IPS-18a (cell line): Measurements from ENCODE around the gene RRN3.
"Not testable (repeated sequence)": the region's sequence is repeated elsewhere in the genome, so short reads cannot be mapped to it uniquely, and the experiment has no call there.

Source experiments
- H3K27ac ChIP-seq: one replicate; pipeline ENCODE4 v1.5.1; 2013; ENCODE audit warnings: low read length
- H3K27me3 ChIP-seq: one replicate; pipeline ENCODE4 v1.6.1; 2013; ENCODE audit warnings: mild to moderate bottlenecking, low read length; ENCODE audit not compliant: control insufficient read depth, insufficient read depth
- H3K36me3 ChIP-seq: one replicate; pipeline ENCODE4 v1.6.1; 2013; ENCODE audit warnings: low read depth, low read length; ENCODE audit not compliant: control insufficient read depth
- H3K4me1 ChIP-seq: one replicate; pipeline ENCODE4 v1.6.1; 2013; ENCODE audit warnings: low read depth, low read length; ENCODE audit not compliant: control insufficient read depth
- H3K4me3 ChIP-seq: one replicate; pipeline ENCODE4 v1.5.1; 2013; ENCODE audit warnings: low read length
- H3K9ac ChIP-seq: one replicate; pipeline ENCODE4 v1.6.1; 2013; ENCODE audit warnings: mild to moderate bottlenecking, low read length, moderate library complexity
- H3K9me3 ChIP-seq: one replicate; pipeline ENCODE4 v1.6.1; 2013; ENCODE audit warnings: low read depth, low read length; ENCODE audit not compliant: control insufficient read depth

Gene RRN3

DNA sequence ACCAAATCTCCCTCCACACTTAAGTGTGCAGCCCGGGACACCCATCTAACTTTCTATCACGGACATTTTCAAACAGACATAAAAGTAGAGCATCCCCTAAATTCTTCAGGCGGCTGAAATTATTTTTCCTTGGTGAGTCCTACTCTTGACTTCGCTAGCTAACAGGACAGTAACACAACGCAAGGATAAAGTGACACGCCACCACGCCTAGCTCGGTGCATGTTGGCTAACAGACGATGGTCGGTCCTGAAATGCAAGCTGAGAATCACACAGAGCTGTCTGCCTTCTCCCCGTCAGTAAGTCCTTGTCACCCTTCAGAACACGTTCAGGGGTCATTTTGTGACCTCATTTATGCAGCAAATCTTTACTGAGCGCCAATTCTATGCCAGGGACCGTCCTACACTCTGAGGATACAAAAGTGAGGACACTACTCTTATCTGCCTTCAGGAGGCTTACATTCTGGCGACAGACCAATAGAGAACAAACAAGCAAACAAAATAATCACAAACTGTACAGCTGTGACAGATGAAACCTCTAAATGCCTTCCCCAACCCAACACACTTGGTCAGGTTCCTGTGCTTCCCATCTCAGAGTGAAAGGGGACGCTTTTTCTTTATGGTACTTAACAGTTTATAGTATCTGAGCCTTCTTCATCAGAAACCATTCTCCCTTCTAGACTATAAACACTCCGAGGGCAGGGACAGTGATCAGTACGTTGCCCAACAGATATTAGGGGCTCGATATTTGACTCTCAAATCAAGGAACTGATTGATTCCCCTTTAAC lies 39.5 kb downstream of the RRN3 start:
- Histone ChIP-seq H3K4me3 (peak overlapping the region; percentile 78), H3K9me3 (no peaks in the 10 kb centered on the region), H3K9ac (peak overlapping the region; percentile 55), H3K27me3 (no peaks in the 10 kb centered on the region), H3K36me3 (peaks cover 6% of the 10 kb centered on the region), H3K27ac (no peak overlapping the region), H3K4me1 (no peaks in the 10 kb centered on the region)

DNA sequence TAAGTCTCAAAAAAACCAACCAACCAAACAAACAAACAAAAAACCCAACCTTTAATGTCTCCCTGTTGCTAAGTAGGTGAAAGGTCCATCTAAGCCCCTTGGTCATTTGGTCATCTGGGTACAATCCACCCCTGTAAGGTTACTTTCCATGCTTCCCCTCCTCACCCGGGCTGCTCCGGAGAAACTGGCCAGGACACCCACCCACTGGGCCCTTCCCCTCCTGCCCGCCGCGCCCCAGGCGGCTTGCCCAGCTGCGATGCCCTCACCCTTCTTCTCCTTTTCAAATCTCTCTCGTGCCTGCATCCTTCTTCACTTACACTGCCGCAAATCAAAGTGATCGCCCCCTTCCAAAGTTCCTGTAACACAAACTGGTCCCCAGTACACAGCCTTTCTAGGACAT lies 40.2 kb downstream of the RRN3 start:
- Histone ChIP-seq H3K27me3 (no peaks in the 10 kb centered on the region), H3K27ac (no peak overlapping the region), H3K9ac (no peak overlapping the region), H3K4me1 (no peaks in the 10 kb centered on the region), H3K4me3 (no peak overlapping the region), H3K9me3 (no peaks in the 10 kb centered on the region), H3K36me3 (no peaks in the 10 kb centered on the region)

DNA sequence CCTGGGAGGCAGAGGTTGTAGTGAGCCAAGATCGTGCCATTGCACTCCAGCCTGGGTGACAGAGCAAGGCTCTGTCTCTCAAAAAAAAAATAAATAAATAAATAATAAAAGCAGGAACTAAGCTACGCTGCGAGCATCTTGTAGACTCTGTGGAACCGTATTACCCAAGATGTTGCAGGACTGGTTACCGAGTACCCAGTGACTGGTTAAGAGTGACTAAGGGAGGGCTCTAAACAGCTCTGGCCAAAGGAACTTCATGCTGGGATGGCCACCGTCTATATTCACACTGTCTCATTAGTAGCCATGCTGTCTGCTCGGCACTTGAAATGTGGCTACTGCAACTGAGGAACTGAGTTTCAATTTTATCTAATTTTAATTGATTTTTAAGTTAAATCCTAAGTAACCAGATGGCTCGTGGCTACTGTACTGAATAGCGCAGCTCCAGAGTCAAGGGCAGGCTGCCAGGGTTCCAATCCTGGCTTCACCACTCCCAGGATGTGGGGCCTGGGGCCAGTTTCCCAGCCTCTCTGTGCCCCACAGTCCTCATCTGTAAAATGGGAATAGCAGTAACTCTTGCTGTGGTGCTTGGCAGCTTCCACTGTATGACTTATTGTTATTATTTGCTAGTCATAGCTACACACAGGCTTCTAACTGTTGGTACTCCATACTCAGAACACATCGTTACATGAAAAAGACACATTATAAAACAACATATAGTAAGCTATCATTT lies 41.2 kb downstream of the RRN3 start:
- Histone ChIP-seq H3K4me1 (no peaks in the 10 kb centered on the region), H3K27ac (no peak overlapping the region), H3K9ac (no peak overlapping the region), H3K27me3 (no peaks in the 10 kb centered on the region), H3K9me3 (no peaks in the 10 kb centered on the region), H3K36me3 (no peaks in the 10 kb centered on the region), H3K4me3 (no peak overlapping the region)

DNA sequence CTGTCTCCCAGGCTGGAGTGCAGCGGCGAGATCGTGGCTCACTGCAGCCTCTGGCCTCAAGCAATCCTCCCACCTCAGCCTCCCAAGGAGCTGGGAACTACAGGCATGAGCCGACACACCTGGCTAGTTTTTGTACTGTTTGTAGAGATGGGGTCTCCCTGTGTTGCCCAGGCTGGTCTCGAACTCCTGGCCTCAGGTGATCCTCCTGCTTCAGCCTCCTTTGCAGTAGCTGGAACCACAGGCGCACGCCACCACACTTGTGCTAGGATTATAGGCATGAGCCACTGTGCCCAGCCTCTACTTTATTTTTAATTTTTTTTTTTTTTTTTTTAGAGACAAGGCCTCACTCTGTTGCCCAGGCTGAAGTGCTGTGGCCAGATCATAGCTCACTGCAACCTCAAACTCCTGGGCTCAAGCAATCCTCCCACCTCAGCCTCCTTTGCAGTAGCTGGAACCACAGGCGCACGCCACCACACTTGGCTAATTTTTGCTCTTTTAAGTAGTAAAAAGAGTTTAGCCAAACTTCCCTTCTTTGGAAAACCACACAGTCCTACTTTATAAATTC lies 42.6 kb downstream of the RRN3 start:
- H3K4me3 ChIP-seq, result no peak overlapping the region
- H3K36me3 ChIP-seq, result no peaks in the 10 kb centered on the region
- H3K9ac ChIP-seq, result no peak overlapping the region
- H3K27me3 ChIP-seq, result no peaks in the 10 kb centered on the region
- no peaks in the 10 kb centered on the region for H3K9me3 ChIP-seq
- H3K4me1 ChIP-seq, result no peaks in the 10 kb centered on the region
- H3K27ac ChIP-seq, result no peak overlapping the region

DNA sequence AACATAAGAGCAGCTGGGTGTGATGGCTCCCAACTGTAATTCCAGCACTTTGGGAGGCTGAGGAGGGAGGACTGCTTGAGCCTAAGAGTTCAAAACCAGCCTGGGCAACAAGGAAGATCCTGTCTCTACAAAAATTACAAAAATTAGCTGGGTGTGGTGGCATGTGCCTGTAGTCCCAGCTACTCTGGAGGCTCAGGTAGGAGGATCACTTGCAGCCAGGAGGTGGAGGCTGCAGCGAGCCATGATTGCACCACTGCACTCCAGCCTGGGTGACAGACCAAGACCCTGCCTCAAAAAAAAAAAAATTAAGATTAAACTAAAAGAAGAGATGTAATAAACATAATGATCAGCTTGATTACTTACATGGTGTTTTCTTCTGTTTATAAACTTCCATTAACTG lies 43.6 kb downstream of the RRN3 start:
- not testable (repeated sequence) for H3K27ac ChIP-seq, H3K27me3 ChIP-seq, H3K9ac ChIP-seq, H3K9me3 ChIP-seq, H3K4me1 ChIP-seq, H3K36me3 ChIP-seq, H3K4me3 ChIP-seq

DNA sequence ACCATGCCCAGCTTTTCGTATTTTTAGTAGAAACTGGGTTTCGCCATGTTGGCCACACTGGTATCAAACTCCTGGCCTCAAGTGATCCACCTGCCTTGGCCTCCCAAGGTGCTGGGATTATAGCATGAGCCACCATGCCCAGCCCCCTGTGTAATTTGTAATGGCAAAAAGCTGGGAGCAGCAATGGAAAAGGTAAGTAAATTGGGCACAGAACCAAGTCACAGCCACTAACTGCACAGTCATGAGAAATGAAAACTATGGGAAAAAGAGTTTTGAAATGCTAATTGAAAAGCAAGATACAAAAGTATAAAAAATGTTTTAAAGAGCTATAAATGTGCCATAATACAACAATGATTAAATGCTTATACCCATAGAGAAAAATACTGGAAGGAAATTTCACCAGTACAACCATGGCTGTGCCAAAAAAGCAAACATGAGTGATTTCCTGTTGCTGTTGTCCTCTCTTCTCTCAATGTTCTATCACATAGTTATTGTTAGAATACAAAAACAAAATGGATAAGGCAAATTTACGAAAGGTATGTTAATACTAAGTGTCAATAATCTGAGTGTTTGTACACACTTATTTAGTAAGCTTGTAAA lies 44.4 kb downstream of the RRN3 start:
- H3K4me3 ChIP-seq, result no peak overlapping the region
- no peak overlapping the region for H3K9ac ChIP-seq
- H3K27ac ChIP-seq, result no peak overlapping the region
- H3K4me1 ChIP-seq, result no peaks in the 10 kb centered on the region
- H3K36me3 ChIP-seq, result peaks cover 5% of the 10 kb centered on the region
- H3K9me3 ChIP-seq, result no peaks in the 10 kb centered on the region
- H3K27me3 ChIP-seq, result no peaks in the 10 kb centered on the region

DNA sequence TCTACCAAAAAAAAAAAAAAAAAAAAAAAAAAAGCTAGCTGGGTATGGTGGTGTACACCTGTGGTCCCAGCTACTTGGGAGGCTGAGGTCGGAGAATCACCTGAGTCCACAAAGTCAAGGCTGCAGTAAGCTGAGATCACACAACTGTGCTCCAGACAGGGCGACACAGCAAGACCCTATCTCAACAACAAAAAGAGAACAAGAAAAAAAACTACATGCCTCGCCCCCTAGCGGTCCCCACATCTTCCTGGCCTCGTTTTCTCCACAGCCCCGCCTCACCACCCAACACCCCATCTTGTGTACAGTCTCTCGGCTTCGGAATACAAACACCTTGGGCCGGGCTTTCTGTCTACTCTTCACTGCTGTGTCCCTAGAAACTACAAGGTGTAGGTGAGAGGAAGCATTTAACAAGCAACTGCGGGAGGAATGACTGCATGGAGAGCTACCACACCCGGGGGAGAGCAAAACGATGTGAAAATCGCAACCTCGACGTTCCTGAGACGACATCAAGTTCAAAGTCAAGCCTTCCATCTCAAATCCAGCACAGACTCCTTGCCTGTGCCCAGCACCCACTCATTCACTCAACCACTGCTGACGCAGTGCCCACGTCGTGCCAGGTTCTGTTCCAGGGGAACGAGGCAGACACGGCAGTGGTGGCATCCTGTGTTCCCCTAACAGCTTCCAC lies 47.2 kb downstream of the RRN3 start:
- Histone ChIP-seq H3K27me3 (no peaks in the 10 kb centered on the region), H3K27ac (no peak overlapping the region), H3K4me3 (no peak overlapping the region), H3K9ac (no peak overlapping the region), H3K36me3 (peaks cover 7% of the 10 kb centered on the region), H3K4me1 (no peaks in the 10 kb centered on the region), H3K9me3 (no peaks in the 10 kb centered on the region)

DNA sequence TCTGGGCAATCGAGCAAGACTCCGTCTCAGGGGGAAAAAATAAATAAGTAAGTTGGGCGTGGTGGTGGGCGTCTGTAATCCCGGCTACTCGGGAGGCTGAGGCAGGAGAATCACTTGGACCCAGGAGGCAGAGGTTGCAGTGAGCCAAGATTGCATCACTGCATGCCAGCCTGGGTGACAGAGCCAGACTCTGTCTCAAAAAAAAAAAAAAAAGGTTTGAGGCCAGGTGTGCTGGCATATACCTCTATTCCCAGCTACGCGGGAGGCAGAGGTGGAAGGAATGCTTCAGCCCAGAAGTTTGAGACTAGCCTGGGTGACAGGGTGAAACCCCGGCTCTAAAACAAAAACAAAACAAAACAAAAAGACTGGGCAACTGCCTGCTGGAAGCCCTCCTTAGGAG lies 48.8 kb downstream of the RRN3 start:
- not testable (repeated sequence) for H3K9ac ChIP-seq, H3K4me1 ChIP-seq, H3K9me3 ChIP-seq, H3K27me3 ChIP-seq, H3K27ac ChIP-seq, H3K4me3 ChIP-seq
- peaks cover 14% of the 10 kb centered on the region for H3K36me3 ChIP-seq

DNA sequence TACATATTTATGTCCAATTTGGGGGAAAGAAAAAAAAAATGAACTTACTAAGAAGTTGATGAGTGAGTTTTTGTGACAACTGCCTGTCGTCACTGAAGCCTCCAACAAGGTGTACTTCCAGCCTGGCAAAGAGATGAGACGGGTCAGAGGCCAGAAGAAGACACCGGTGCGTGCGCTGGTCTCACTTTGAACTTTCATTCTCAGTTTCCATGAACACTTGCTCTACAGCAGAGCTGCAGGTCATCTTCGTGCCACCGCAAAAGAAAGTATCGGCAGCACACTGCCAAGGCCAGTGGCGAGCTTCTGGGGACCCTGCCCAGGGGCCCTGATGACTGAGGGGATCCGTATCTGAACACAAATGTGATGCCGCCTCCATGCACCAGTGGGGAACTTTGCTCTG lies 49.8 kb downstream of the RRN3 start:
- no peaks in the 10 kb centered on the region for H3K27me3 ChIP-seq
- H3K9me3 ChIP-seq, result no peaks in the 10 kb centered on the region
- no peaks in the 10 kb centered on the region for H3K4me1 ChIP-seq
- H3K27ac ChIP-seq, result no peak overlapping the region
- H3K9ac ChIP-seq, result no peak overlapping the region
- peaks cover 24% of the 10 kb centered on the region for H3K36me3 ChIP-seq
- H3K4me3 ChIP-seq, result no peak overlapping the region

DNA sequence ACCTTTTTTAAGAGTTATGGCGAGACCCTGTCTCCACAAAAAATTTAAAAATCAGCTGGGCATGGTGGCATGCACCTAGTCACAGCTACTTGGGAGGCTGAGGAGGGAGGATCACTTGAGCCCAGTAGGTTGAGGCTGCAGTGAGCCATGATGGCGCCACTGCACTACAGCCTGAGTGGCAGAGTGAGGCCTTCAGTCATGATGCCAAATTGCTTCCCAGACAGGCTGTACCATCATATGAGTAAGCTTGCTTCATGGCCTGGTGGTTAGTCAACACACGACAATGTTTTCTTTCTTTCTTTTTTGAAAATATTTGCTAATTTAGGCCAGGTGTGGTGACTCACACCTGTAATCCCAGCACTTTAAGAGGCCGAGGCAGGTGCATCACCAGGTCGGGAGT lies 50.7 kb downstream of the RRN3 start:
- Histone ChIP-seq H3K4me1 (no peaks in the 10 kb centered on the region), H3K9ac (no peak overlapping the region), H3K4me3 (no peak overlapping the region), H3K27ac (no peak overlapping the region), H3K27me3 (no peaks in the 10 kb centered on the region), H3K9me3 (no peaks in the 10 kb centered on the region), H3K36me3 (peaks cover 33% of the 10 kb centered on the region)

DNA sequence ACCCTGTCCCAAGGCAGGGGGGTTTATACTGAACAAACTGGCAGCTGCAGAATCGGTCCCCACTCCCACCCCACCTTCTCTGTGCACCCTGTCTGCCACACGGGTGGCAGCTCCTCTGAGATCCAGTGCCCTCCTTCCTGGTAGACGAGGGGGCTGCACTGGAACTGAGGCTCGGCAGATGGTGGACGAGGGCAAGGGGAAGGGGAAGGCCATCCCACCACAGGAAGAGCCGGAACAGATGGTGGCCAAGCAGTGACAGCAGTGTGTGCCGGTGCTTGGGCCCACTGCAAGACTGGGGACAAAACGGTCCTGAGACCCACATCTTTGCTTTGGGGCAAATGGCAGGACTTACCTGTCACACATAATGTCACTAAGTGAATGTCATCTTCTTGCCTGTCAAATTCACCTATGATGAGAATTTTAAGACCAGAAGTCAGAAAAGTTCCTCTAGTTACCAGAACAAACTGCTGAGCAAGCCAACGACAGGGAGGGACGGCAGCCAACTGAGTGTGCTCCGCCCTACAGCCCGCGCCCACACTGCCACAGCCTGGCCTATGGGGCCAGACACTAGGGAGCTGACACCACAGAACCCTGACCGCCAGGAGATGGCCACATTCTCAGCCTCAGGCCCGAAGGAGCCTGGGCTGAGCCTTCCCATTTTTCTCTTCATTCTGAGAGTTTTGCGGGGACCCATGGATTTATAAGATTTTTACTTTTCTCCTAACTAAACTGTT lies 52.6 kb downstream of the RRN3 start:
- no peak overlapping the region for H3K27ac ChIP-seq
- no peaks in the 10 kb centered on the region for H3K27me3 ChIP-seq
- H3K36me3 ChIP-seq, result peaks cover 51% of the 10 kb centered on the region
- H3K4me1 ChIP-seq, result no peaks in the 10 kb centered on the region
- H3K9me3 ChIP-seq, result no peaks in the 10 kb centered on the region
- no peak overlapping the region for H3K4me3 ChIP-seq
- no peak overlapping the region for H3K9ac ChIP-seq
